COLO668 (cell line): Measurements from ENCODE around the gene AGTPBP1.
"Not testable (repeated sequence)": the region's sequence is repeated elsewhere in the genome, so short reads cannot be mapped to it uniquely, and the experiment has no call there.

ENCODE experiments used
- DNase-seq: peaks from one replicate; lab custom pipeline; 2025; ENCODE audit not compliant: unreplicated experiment; lab: John Stamatoyannopoulos, UW

The AGTPBP1 gene

GRCh38 chr9:85741875-85742596 lies at the start of gene AGTPBP1:
TSS of gene AGTPBP1 (minus strand) at chr9:85741954. CDS start at chr9:85712533, 29,421 bp downstream.
- peak; percentile 98 for DNase-seq

DNA sequence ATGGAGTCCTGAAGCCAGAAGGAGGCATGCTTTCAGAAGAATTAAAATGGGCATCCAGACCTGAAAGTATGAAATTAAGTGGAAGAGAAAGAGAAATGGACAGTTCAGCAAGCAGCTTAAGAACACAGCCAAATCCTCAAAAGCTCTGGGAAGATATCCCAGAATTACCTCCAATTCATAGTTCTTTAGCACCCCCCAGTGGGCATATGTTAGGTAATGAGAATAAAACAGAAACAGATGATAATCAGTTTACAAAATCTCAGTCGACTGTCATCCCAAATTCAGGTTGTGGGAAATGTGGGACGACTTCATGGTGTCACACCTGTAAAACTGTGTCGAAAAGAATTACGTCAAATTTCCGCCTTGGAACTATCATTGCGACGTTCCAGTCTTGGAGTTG lies 44.4 kb upstream of the AGTPBP1 start:
- DNase-seq = not testable (repeated sequence)

- not testable (repeated sequence) for DNase-seq
Measured at GRCh38 chr9:85773844-85774243, 32.1 kb upstream of the AGTPBP1 start.

- not testable (repeated sequence) for DNase-seq
Measured at GRCh38 chr9:85761802-85762201, 20.0 kb upstream of the AGTPBP1 start.

- not testable (repeated sequence) for DNase-seq
Measured at GRCh38 chr9:85757716-85758115, 16.0 kb upstream of the AGTPBP1 start.

GRCh38 chr9:85756216-85756615 lies 14.5 kb upstream of the AGTPBP1 start:
- not testable (repeated sequence) for DNase-seq

DNA sequence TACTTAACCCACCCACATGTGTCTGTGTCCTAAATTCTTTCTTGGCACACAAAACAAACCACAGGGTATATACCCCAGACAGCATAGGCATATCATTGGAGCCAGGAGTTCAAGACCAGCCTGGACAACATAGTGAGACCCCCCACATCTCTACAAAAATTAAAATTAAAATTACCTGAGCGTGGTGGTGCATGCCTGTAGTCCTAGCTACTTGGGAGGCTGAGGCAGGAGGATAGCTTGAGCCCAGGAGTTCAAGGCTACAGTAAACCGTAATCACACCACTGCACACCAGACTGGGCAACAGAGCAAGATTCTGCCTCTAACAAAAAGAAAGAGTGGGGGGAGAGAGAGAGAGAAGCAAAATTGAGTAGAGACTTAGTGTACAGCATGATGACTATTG lies 4.6 kb upstream of the AGTPBP1 start:
- no peak for DNase-seq

DNA sequence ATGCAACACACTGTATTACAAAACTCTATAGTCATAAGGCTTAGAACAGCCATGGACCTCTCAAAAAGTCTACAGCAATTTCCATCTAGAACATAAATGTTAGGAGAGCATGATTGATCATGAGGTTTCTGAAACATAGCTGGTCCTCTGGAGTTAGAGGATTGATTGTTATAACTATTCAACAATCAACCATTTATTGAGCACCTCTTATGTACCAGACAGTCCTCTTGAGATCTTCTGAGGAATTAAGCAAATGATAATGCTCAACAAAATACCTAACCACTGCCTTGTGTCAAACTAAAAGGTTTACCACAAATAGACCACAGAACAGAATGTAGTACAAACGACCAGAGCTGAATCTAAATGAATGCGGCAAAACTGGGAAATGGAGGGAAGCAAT lies 3.4 kb upstream of the AGTPBP1 start:
- no peak for DNase-seq

GRCh38 chr9:85744480-85744879 lies 2.7 kb upstream of the AGTPBP1 start:
- no peak for DNase-seq

DNA sequence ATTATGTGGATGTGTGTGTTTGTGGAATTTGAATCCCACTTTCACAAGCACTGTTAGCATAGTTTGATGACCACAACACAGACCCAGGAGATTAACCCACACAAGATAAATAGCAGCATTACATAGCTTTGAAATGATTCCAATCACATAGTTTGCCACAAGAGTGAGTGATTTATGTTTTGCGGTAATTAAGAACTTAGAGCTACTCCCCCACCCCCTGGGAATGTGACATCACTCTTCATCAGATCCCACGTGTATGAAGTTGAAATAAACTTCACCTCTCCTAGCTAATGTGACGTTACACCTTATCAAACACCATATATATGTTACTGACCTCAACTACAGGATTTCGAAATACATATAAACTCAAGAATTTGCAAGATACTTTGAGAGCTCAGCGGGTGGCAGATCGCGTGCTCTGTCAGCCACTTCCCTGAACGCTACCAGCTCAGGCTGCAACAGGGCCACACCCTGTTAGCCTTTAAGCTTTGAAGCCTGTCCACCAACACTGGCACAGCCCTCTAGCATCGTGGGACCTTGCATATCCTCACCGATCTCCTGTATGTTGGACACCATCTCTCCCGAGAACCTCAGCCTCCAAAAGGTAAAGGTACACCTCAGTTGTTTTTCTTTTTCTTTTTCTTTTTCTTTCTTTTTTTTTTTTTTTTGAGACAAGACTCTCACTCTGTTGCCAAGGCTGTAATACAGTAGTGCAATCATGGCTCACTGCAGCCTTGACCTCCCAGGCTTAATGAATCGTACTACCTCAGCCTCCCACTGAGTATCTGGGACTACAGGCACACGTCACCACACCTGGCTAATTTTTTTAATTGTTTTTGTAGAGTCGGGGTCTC lies 1.7 kb upstream of the AGTPBP1 start:
- DNase-seq = peak; percentile 20

DNA sequence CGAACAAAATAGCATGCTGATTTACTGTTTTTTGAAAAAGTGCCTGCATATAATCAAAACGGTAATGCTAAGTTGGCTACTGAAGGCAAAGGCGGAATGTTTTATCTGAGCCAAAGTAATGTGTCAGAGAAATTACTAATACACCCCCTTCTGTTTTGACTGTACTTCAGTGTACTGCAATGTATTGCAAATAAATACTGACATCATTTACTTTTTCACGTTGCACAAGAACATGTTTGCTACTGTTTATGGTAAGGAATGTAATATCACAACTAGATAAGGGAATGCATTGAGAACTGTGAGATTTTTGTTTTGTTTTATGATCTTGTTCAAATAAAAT lies 813 bp upstream of the AGTPBP1 start:
- no peak for DNase-seq

DNA sequence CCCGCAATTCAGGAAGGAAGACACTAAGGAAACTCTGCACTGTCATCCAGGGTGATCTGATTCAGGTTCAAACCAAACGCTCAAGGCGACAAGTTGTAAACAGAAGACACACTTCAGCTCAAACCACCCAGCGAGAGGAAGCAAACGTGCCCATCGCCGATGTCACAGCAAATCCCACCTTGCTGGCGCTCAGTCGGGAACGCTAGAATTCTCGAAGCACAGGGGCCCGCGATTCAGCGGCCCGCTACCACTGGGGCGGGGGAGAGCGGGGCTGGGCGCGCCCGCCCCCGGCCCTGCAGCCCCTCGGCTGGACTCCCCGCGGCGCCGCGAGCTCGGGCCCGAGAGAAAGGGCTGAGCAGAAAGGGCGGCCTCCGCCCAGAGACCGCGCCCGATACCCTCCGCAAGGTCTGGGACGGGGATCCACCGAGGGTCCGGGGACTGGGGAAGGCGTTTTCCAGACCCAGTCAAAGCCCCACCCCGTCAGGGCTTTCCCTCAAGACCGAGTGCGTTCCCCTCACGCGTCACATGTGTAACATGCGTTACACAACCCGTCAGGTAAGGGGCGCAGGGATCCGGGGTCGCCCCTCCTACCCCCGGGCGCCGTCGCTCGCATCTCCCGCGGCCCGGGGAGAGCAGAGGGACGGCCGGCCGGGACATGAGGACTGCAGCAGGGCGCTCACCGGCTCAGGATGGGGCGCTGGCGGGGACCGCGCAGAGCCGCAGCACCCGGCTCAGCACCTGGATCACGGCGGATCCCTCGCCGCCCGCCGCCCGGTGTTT lies 469 bp downstream of the AGTPBP1 start:
- no peak for DNase-seq

GRCh38 chr9:85740787-85741094 lies 1.0 kb downstream of the AGTPBP1 start:
- DNase-seq = no peak

GRCh38 chr9:85738509-85738908 lies 3.2 kb downstream of the AGTPBP1 start:
- no peak for DNase-seq

GRCh38 chr9:85737671-85738070 lies 4.1 kb downstream of the AGTPBP1 start:
- no peak for DNase-seq

DNA sequence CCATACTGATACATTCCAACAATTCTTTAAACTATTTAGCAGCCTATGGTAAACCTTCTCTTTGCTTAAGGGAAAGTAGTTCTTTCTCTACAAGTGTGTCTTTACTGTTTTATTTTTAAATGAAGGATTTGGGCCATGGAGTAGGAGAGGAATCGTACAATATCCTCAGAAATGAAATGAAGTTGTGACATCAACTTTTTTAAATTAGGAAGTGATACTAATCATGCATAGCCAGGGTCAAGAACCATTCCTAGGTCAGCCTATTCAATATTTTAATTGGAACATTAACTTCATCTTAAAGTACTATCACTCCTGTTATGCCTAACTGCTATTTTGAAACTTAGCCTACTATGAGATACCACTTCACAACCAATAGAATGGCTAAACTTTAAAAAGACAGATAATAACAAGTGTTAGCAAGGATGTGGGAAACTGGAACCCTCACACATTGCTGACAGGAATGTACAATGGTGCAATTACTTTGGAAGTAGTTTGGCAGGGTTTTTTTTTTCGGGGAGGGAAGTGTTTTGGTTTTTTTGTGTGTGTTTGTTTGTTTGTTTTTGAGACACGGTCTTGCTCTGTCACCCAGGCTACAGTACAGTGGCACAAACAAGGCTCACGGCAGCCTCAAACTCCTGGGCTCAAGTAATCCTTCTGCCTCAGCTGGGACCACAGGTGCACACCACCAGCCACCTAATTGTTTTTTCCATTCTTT lies 10.7 kb downstream of the AGTPBP1 start:
- no peak for DNase-seq

GRCh38 chr9:85729882-85730281 lies 11.9 kb downstream of the AGTPBP1 start:
- DNase-seq = no peak

DNA sequence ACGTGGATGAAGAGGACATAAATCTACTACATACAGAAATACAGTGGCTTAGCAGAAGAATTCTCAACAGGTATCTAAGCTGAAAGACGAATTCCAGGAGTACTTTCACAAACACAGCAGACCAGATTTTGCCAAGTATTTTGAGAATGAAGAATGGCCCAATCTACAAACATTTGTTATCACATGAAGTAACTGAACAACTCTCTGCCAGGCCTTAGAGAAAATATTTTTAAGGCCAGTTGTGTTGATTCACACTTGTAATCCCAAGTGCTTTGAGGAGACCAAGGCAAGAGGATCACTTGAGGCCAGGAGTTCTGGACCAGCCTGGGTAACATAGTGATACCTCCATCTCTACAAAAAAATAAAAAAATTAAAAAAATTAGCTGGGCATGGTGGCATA lies 14.3 kb downstream of the AGTPBP1 start:
- no peak for DNase-seq

DNA sequence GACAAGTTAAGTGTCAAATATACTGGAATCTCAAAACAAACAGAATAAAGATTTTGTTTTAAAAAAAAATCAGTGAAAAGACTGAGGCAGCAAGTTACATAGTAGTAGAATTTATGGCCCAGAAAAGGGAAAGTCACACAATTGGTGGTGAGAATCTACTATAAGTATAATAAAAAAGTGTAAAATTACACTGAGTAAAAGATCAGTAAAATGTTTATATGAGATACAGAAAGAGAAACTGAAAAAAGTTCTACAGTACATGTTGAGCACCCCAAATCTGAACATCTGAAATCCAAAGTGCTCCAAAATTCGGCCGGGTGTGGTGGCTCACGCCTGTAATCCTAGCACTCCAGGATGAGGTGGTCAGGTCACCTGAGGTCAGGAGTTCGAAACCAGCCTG lies 15.0 kb downstream of the AGTPBP1 start:
- DNase-seq = no peak

DNA sequence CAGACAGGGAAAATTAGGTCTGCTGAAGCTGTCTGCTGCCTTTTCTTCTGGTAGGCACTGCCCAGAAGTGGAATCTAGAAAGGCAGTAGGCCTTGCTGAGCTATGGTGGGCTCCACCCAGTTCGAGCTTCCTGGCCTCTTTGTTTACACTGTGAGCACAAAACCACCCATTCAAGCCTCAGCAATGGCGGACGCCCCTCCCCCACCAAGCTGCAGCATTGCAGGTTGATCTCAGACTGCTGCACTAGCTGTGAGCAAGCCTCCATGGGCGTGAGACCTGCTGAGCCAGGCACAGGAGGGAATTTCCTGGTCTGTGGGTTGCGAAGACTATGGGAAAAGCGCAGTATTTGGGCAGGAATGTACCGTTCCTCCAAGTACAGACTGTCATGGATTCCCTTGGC lies 18.5 kb downstream of the AGTPBP1 start:
- peak; percentile 14 for DNase-seq

DNA sequence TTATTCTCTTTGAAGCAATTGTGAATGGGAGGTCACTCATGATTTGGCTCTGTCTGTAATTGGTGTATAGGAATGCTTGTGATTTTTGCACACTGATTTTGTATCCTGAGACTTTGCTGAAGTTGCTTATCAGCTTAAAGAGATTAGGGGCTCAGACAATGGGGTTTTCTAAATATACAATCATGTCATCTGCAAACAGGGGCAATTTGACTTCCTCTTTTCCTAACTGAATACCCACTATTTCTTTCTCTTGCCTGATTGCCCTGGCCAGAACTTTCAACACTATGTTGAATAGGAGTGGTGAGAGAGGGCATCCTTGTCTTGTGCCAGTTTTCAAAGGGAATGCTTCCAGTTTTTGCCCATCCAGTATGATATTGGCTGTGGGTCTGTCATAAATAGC lies 22.3 kb downstream of the AGTPBP1 start:
- DNase-seq = not testable (repeated sequence)
